NCI-H774 (cell line): ENCODE data around the gene CHST11.

Experiments used
- DNase-seq: peaks from one replicate; lab custom pipeline; 2025; lab: John Stamatoyannopoulos, UW

The CHST11 gene

GRCh38 chr12:104809251-104809650 is 352.5 kb downstream of the CHST11 start:
- DNase-seq = no peak

DNA sequence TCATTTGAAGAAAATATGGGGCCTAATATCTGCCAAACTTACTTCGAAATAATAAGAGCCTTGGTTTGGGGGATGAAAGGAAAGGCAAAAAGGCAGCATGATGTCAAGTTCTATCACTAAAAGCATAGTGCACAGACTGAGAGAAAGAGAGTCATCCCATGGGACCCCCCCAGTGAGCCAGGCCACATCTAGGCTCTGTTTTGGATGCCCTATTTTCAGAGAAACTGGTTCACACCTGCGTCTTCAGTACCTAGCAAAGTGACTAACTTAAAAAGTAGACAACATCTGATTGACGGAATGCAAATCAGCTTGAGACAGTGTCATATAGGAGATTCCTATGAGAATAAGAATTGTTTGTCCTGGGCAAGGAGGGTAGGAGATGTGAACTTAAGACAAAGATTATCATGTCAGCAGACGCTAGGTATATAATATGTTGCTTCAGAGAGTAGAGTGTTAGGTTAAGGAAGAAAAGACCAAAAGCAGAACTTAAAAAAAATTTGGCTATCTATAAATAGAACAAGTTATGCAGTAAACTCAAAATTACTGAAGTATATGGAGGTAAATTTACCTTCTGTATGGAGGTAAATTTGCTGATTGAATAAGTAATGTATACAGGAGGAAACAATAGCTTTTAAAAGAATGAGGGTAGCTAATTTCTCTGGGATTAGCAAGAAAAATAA is 353.1 kb downstream of the CHST11 start:
- no peak for DNase-seq
